Glomerular visceral epithelial cell (primary cell): ENCODE results near the gene PELI1.

Source experiments
- DNase-seq: peaks from one replicate; pipeline ENCODE4 v3.0.0-alpha.2; 2016; ENCODE audit errors: extremely low spot score

Gene PELI1

GRCh38 chr2:64144057-64145013 lies at the start of gene PELI1:
TSS of gene PELI1 (minus strand) at chr2:64144420. CDS start at chr2:64108310, 36,110 bp downstream.
- peak; percentile 96 for DNase-seq

GRCh38 chr2:64193491-64193890 lies 49.3 kb upstream of the PELI1 start:
- no peak for DNase-seq

GRCh38 chr2:64192664-64193105 lies 48.5 kb upstream of the PELI1 start:
- DNase-seq = no peak

- no peak for DNase-seq
Measured at GRCh38 chr2:64192125-64192479, 47.9 kb upstream of the PELI1 start.

GRCh38 chr2:64189586-64189985 lies 45.4 kb upstream of the PELI1 start:
- no peak for DNase-seq

GRCh38 chr2:64189167-64189566 lies 44.9 kb upstream of the PELI1 start:
- no peak for DNase-seq

GRCh38 chr2:64186699-64187605 lies 42.7 kb upstream of the PELI1 start:
- no peak for DNase-seq

- no peak for DNase-seq
Measured at GRCh38 chr2:64179582-64180321, 35.5 kb upstream of the PELI1 start.

- no peak for DNase-seq
Measured at GRCh38 chr2:64177315-64177714, 33.1 kb upstream of the PELI1 start.

GRCh38 chr2:64175419-64176197 lies 31.4 kb upstream of the PELI1 start:
- no peak for DNase-seq

- no peak for DNase-seq
Measured at GRCh38 chr2:64173156-64174135, 29.2 kb upstream of the PELI1 start.

- DNase-seq = no peak
Measured at GRCh38 chr2:64168756-64169155, 24.5 kb upstream of the PELI1 start.

- no peak for DNase-seq
Measured at GRCh38 chr2:64168201-64168600, 24.0 kb upstream of the PELI1 start.

GRCh38 chr2:64166637-64167420 lies 22.6 kb upstream of the PELI1 start:
- DNase-seq = peak; percentile 3

- no peak for DNase-seq
Measured at GRCh38 chr2:64166212-64166611, 22.0 kb upstream of the PELI1 start.

GRCh38 chr2:64165706-64166105 lies 21.5 kb upstream of the PELI1 start:
- no peak for DNase-seq

- DNase-seq = no peak
Measured at GRCh38 chr2:64164629-64165028, 20.4 kb upstream of the PELI1 start.

- no peak for DNase-seq
Measured at GRCh38 chr2:64162516-64162915, 18.3 kb upstream of the PELI1 start.

- no peak for DNase-seq
Measured at GRCh38 chr2:64157792-64158191, 13.6 kb upstream of the PELI1 start.
